Stimulated activated CD4-positive, alpha-beta T cell treated with anti-CD3 and anti-CD28 coated beads, Interleukin-1b, Interleukin-23, amount 100 ng/mL, for 1 hour (primary cell): ENCODE measurements around the gene TSPAN1.
A peak's percentile ranks its signal among the peaks of the same experiment; 100 is the strongest.

ENCODE experiments used
- DNase-seq, 2 donors: peaks; one replicate each; pipeline ENCODE4 v3.0.0-alpha.2; 2020; ENCODE audit warnings: low read depth in 2 of 2

The TSPAN1 gene

GRCh38 chr1:46160212-46160611, 14.7 kb upstream of the TSPAN1 start:
- DNase-seq = no peak

- DNase-seq = no peak
Measured at GRCh38 chr1:46166521-46167462, 8.1 kb upstream of the TSPAN1 start.

- no peak for DNase-seq
Measured at GRCh38 chr1:46168477-46168876, 6.4 kb upstream of the TSPAN1 start.

DNA sequence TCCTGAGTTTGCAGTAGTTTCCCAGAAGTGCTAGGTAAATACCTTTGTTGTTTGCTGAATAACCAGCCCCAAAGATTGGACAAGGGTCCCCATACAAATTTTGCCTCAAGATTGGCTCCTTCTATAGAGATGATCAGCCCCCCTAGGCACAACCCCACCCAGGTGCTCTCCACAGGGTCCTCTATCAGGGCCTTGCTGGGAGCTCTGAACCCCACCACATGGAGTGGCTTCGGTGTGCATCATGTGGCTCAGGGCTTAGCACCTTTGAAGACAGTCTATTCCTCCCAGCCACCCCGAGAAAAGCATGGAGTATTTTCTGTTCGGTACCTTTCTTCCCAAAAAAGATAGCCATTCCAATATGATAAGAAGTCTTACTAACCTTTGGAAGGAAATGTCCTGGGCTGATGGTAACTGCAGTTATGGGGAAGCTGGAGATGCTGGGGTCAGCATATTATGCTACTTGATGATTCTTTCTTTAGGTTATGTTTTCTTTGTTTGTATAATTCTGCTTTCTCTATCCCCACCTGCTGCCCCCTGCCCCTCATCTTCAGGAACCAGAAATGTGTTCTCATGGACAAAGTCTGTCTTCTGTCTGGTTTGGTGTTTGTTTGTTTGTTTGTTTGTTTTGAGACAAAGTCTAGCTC, 5.0 kb upstream of the TSPAN1 start:
- no peak for DNase-seq

- no peak for DNase-seq
Measured at GRCh38 chr1:46171351-46171750, 3.5 kb upstream of the TSPAN1 start.

GRCh38 chr1:46171871-46172270, 3.0 kb upstream of the TSPAN1 start:
- no peak for DNase-seq

DNA sequence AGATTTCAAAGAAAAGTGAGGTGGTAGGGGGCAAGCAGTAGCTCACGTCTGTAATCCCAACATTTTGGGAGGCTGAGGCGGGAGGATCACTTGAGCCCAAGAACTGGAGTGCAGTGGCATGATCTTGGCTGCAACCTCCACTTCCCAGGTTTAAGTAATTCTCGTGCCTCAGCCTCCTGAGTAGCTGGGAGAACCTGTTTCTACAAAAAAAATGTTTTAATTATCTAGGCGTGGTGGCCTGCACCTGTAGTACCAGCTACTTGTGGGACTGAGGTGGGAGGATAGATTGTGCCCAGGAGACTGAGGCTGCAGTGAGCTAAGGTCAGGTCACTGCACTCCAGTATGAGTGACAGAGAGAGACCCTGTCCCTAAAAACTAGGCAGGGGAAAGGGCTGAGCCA, 2.6 kb upstream of the TSPAN1 start:
- no peak for DNase-seq

DNA sequence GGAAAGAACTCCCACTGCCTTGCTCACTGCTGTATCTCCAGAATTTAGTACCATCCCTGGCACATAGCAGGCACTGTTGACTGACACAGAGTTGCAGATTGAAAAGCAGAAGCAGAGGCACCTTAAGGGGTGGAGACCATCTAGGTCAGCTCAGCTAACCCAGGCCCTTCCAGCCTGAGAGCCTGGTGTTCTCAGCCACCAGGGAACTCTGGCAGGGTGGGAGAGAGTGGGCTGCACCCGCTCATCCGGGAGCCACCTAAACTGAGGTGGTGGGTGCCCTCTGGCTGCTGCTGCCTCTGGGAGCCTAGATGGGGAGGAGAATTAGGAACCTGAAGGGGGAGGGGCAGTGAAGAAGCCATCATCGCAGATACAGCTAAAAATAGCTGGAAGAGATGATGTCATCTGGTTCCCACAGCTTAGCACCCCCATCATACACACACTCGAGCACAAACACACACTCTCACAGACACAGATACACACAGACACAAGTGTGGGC, 1.5 kb upstream of the TSPAN1 start:
- no peak for DNase-seq

DNA sequence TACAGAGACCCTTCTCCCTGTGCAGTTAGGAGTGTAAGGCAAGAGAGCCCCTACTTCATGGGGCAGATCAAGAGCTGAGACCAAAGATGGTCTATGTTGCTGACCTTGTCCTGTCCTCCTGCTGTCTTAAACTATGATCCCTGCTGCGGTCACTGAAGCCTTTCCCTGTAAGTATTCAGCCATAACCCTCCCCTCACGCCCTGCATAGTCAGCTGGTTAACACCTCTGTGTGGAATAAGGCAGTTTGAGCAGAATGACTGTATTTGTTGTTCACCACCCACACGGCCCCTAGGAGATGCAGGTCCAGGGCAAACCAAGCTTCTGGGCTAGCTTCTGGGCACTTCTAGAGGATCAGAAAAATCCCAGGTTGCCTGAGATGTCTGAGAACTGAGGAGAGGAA, 356 bp downstream of the TSPAN1 start:
- no peak for DNase-seq

GRCh38 chr1:46176211-46176865, 1.5 kb downstream of the TSPAN1 start, which contains the start of gene P3R3URF:
Gene P3R3URF (minus strand): TSS chr1:46176488. CDS start chr1:46176471, 17 bp downstream.
- DNase-seq = no peak

GRCh38 chr1:46179138-46180081, 4.5 kb downstream of the TSPAN1 start:
- DNase-seq = peak; percentile 18 to 44

DNA sequence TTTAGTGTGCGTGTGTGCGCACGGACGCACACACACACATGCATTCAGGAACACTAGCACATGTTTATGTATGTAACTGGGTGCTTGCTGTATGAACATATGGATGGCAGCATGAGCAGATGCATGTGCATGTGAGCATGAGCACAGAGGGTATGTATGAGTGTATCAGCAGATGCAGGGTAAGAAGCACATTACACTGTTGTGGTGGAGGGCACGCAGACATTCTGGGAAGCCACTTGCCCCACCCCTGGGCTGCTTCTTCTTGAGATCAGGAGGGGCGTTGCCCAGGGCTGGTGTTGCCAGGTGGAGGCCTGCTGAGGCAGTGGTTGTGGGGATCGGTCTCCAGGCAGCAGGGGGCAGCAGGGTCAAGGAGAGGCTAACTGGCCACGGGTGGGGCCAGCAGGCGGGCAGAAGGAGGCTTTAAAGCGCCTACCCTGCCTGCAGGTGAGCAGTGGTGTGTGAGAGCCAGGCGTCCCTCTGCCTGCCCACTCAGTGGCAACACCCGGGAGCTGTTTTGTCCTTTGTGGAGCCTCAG, 5.3 kb downstream of the TSPAN1 start:
- no peak for DNase-seq

GRCh38 chr1:46181343-46182260, 6.7 kb downstream of the TSPAN1 start:
- no peak for DNase-seq

- DNase-seq = no peak
Measured at GRCh38 chr1:46183079-46183847, 8.4 kb downstream of the TSPAN1 start.

DNA sequence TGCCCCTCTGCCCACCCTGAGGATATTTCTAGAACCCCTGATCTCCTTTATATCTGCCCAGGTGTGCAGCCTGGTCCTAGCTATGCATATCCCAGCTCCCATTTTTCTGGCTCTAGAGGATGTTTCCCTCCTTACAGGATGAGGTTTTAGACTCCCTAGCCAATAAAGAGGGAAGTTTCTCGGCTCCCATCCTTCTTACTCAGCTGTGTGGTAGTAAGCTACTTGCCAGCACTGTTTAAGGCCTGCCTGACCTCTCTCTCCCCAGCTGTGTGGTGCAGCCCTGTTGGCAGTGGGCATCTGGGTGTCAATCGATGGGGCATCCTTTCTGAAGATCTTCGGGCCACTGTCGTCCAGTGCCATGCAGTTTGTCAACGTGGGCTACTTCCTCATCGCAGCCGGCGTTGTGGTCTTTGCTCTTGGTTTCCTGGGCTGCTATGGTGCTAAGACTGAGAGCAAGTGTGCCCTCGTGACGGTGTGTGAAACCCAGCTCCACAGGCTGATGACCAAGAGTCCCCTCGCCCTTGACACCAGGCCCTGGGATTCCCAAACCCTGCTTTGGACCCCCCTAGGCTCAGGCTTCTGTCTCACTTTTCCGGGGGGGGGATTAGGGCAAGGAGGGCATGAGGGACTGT, 9.2 kb downstream of the TSPAN1 start:
- DNase-seq = no peak

DNA sequence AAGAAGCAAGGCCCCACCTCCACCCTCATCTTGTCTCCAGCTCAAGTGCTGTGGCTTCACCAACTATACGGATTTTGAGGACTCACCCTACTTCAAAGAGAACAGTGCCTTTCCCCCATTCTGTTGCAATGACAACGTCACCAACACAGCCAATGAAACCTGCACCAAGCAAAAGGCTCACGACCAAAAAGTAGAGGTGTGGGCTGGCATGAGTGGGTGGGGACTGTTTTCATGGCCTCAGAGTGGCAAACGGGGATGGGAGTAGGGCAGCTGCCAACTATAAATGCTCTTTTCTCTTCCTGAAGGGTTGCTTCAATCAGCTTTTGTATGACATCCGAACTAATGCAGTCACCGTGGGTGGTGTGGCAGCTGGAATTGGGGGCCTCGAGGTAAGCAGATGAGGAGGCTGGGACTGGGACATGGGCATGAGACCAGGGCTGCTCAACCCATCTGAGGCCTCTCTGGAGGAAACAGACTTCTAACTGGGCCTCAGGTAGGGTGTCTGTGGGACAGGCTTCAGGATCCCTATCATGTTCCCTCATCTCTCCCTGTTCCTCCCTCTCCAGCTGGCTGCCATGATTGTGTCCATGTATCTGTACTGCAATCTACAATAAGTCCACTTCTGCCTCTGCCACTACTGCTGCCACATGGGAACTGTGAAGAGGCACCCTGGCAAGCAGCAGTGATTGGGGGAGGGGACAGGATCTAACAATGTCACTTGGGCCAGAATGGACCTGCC, 10.2 kb downstream of the TSPAN1 start:
- DNase-seq = peak in 1 of 2 donors; percentile 40

- DNase-seq = no peak
Measured at GRCh38 chr1:46186076-46186475, 11.2 kb downstream of the TSPAN1 start.
